HepG2 (cell line): Measurements from ENCODE around the gene PRSS33. TPM values are rescaled to one million over a fixed set of nuclear protein-coding genes. Genes with fewer than 3 reads are reported as not detected.

Experiments used
- ATAC-seq: fragments of 200-7000 bp; cut with Tn5 transposase; 3 replicates; pipeline ENCODE4 v1.9.1; 2020; ENCODE audit warnings: mild to moderate bottlenecking, moderate library complexity
- BruUV-seq: library from RNA; stranded (reverse); fragments of 400-500 nt; replicated peaks from 2 replicates; lab custom pipeline; 2021; lab: Mats Ljungman, UMichigan
- CTCF ChIA-PET: fragments of 300-600 bp; formaldehyde crosslinking; extraction: SDS; loops from one replicate; lab custom pipeline; 2021; ENCODE audit warnings: low total read pairs, inconsistent platforms, low intra/inter-chr PET ratio; lab: Yijun Ruan, JAX
- POLR2A ChIA-PET: fragments of 350-600 bp; sonication (Branson Sonifier 250); formaldehyde crosslinking; loops from one replicate; lab custom pipeline; 2020; ENCODE audit warnings: antibody characterized with exemption, inconsistent platforms; lab: Yijun Ruan, JAX
- DNase-seq: peaks from one replicate; pipeline ENCODE4 v3.0.0-alpha.2; 2015; ENCODE audit warnings: low spot score
- FAIRE-seq: peaks from 3 replicates; lab custom pipeline; 2011; peaks lifted over from hg19 to GRCh38; lab: Jason Lieb, UNC
- H2AFZ ChIP-seq: one replicate; pipeline ENCODE4 v1.6.1; 2011; ENCODE audit warnings: low read length, inconsistent platforms
- H3K27ac ChIP-seq: fragments of 300-600 bp; 3 replicates; pipeline ENCODE4 v1.8.0; 2011; ENCODE audit warnings: mixed run types, mild to moderate bottlenecking, mixed read lengths, low read length, inconsistent platforms; ENCODE audit not compliant: insufficient read depth; ENCODE audit errors: extremely low read length
- H3K27me3 ChIP-seq, 2 experiments: fragments of 200-600 bp in 1 of 2; 2 replicates in 1 of 2; 3 replicates in 1 of 2; pipeline versions ENCODE4 v1.6.0 to v1.8.0; 2011; ENCODE audit warnings: low read length in 2 of 2, mild to moderate bottlenecking in 2 of 2, moderate library complexity in 2 of 2, inconsistent platforms in 1 of 2; ENCODE audit not compliant: insufficient read depth in 2 of 2, control insufficient read depth in 1 of 2
- H3K36me3 ChIP-seq, 2 experiments: fragments of 200-600 bp in 1 of 2; replicated peaks in 1 of 2; 2 replicates in 1 of 2; 3 replicates in 1 of 2; pipeline versions ENCODE4 v1.5.1 to v1.8.0; 2011; ENCODE audit warnings: low read length in 2 of 2, inconsistent platforms in 1 of 2; ENCODE audit not compliant: insufficient read depth in 2 of 2, control insufficient read depth in 1 of 2
- H3K4me1 ChIP-seq: 2 replicates; pipeline ENCODE4 v1.5.1; 2012; ENCODE audit warnings: low read length, inconsistent platforms; ENCODE audit not compliant: insufficient read depth
- H3K4me2 ChIP-seq: 2 replicates; pipeline ENCODE4 v1.6.0; 2011; ENCODE audit warnings: low read depth, low read length, inconsistent platforms
- H3K4me3 ChIP-seq, 3 experiments: fragments of 200-600 bp in 1 of 3; sonication (generic), shearing (Covaris generic) in 1 of 3; replicated peaks in 1 of 3; 2 replicates each; pipeline ENCODE4 v1.5.1; 2011 to 2016; ENCODE audit warnings: low read length in 3 of 3, inconsistent platforms in 2 of 3, low read depth in 2 of 3, mild to moderate bottlenecking in 2 of 3, control low read depth in 1 of 3, mixed read lengths in 1 of 3; ENCODE audit not compliant: insufficient read depth in 1 of 3
- H3K79me2 ChIP-seq: one replicate; pipeline ENCODE4 v1.6.1; 2011; ENCODE audit warnings: low read length, inconsistent platforms; ENCODE audit not compliant: insufficient read depth
- H3K9ac ChIP-seq: 2 replicates; pipeline ENCODE4 v1.6.0; 2011; ENCODE audit warnings: mild to moderate bottlenecking, low read depth, low read length, inconsistent platforms; ENCODE audit not compliant: insufficient read depth
- H3K9me3 ChIP-seq: 2 replicates; pipeline ENCODE4 v1.5.1; 2012; ENCODE audit warnings: mild to moderate bottlenecking, low read length
- H4K20me1 ChIP-seq: 2 replicates; pipeline ENCODE4 v1.6.0; 2011; ENCODE audit warnings: inconsistent platforms, mild to moderate bottlenecking, low read length, moderate library complexity; ENCODE audit not compliant: insufficient read depth
- FOSL1 ChIP-seq: sonication (generic); formaldehyde crosslinking; IDR thresholded peaks from 2 replicates; pipeline ENCODE4 v1.9.0; 2021; ENCODE audit warnings: missing genetic modification reagents, borderline replicate concordance
- KDM5A ChIP-seq: fragments of 200-600 bp; sonication (generic); IDR thresholded peaks from 2 replicates; pipeline ENCODE4 v1.7.0; 2018; ENCODE audit warnings: antibody characterized with exemption, mild to moderate bottlenecking, low read length, borderline replicate concordance
- MEIS2 ChIP-seq: sonication (generic); formaldehyde crosslinking; IDR thresholded peaks from 2 replicates; pipeline ENCODE4 v1.9.0; 2021; ENCODE audit warnings: mild to moderate bottlenecking, missing genetic modification reagents
- SIX1 ChIP-seq: sonication (generic); formaldehyde crosslinking; IDR thresholded peaks from 2 replicates; pipeline ENCODE4 v1.4.0; 2020; ENCODE audit warnings: missing genetic modification reagents, borderline replicate concordance
- ZNF646 ChIP-seq: sonication (generic); formaldehyde crosslinking; IDR thresholded peaks from 2 replicates; pipeline ENCODE4 v1.9.0; 2021; ENCODE audit warnings: mild to moderate bottlenecking, missing genetic modification reagents
- WGBS: methylation state at CpG from one replicate; pipeline ENCODE4 v1.1.6; 2017; ENCODE audit warnings: low lambda C conversion rate; 5-methylcytosine and 5-hydroxymethylcytosine counted together
- in situ Hi-C: cut with HindIII; loops from 2 replicates; pipeline ENCODE4 v1.10.0; 2017; ENCODE audit warnings: low pct_unique_long_range_greater_than_20kb; ENCODE audit not compliant: extremely low pct_ligation_motif_present
- intact Hi-C: fragments of 100-400 bp; cut with micrococcal nuclease; formaldehyde crosslinking; loops from one replicate; pipeline ENCODE4 v1.10.0; 2022; ENCODE audit not compliant: unreplicated experiment
- polyA plus RNA-seq, 8 experiments: library from polyadenylated mRNA; depleted of rRNA in 3 of 8; stranded (reverse) in 7 of 8; unstranded in 1 of 8; fragments of >200 nt; fragmentation: Illumina TruSeq in 4 of 8; extraction: Trizol in 4 of 8; gene quantifications; 2 replicates each; pipeline versions ENCODE4 v1.2.1 to v1.2.3, GENCODE V29; 2011 to 2016; ENCODE audit warnings: low read depth in 4 of 8, missing spikeins in 1 of 8, mixed read lengths in 1 of 8; ENCODE audit not compliant: insufficient read depth in 1 of 8
- total RNA-seq, 5 experiments: library from RNA; depleted of rRNA; stranded (reverse); fragments of >200 nt; fragmentation: Illumina TruSeq; extraction: Trizol; gene quantifications; 2 replicates each; pipeline ENCODE4 v1.2.3, GENCODE V29; 2016; ENCODE audit warnings: low read depth in 1 of 5

PRSS33 gene
- total and polyA plus RNA-seq, 2 of the 13 experiments (the other 11 are each of a cell fraction or from before 2014, with no cell fraction given): not detected

- DNase-seq (no peak), FAIRE-seq (no peak), ATAC-seq (no peak)
- Histone ChIP-seq H3K9ac (no peak overlapping the region), H4K20me1 (no peaks in the 10 kb centered on the region), H3K27me3 (peaks cover 9 to 67% of the 10 kb centered on the region in 2 experiments; a peak in 4 of 5 replicates), H3K4me3 (no peak overlapping the region), H3K36me3 (no peaks in the 10 kb centered on the region), H3K79me2 (no peaks in the 10 kb centered on the region), H3K9me3 (no peaks in the 10 kb centered on the region), H3K27ac (no peak overlapping the region), H3K4me1 (peaks cover 18% of the 10 kb centered on the region), H2AFZ (no peak overlapping the region), H3K4me2 (no peak overlapping the region)
- CTCF ChIA-PET: no interaction called here
- POLR2A ChIA-PET: interaction anchor here (1.2 kb wide), 1 partner anchor 11 kb away, joined by 3 read pairs; the partner anchor contains the start of gene ELOB
- intact Hi-C loops: no loop called here
- BruUV-seq: no TSS peak
- 28% methylated on average over 4 of the region's 7 CpGs for WGBS
- in situ Hi-C loops: loop anchor here (5.0 kb wide), 1 partner anchor 39 kb away; no protein-coding TSS in a partner anchor
- TF ChIP-seq KDM5A: no peak
- TF ChIP-seq SIX1 (CRISPR knock-in tag): no peak
- no peak for TF ChIP-seq FOSL1 (CRISPR knock-in tag)
- no peak for TF ChIP-seq ZNF646 (CRISPR knock-in tag)
- no peak for TF ChIP-seq MEIS2 (CRISPR knock-in tag)
Observed at GRCh38 chr16:2787961-2788360, 601 bp upstream of the PRSS33 start.
